ENCODE measurements around the gene SCFD2. TPM values are rescaled to one million over a fixed set of nuclear protein-coding genes. Genes with fewer than 3 reads are reported as not detected.

SCFD2 gene
- polyA plus RNA-seq, 1 of the 3 experiments (the other 2 are of a cell fraction): 14.1 TPM

DNA sequence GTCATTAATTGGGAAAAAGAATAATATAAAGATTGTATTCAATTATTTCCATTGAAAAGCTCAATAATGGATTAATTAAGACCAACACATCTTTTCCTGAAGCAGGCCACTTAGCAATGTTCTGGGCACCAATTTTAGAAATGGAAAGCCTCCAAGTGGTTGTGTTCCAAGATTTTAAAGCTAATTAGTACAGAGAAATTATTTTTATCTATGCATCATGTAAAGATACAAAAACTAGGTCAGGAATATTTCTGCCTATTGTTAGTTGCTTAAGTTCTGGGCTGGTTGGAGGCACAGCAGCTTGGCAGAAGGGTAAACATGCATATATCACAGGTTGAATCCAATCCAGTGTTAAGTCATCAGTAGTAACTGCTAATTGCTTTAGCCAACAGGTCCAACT lies 401.9 kb downstream of the SCFD2 start:
- Histone ChIP-seq H3K27me3 (ENCODE audit: insufficient read depth) (no peaks in the 10 kb centered on the region), H3F3A (replicated peaks; ENCODE audit: insufficient read depth) (no peaks in the 10 kb centered on the region), H3K4me1 (ENCODE audit: control insufficient read depth in 1 of 2, insufficient read depth in 2 of 2, low read depth in 1 of 2, low read length in 1 of 2) (peaks cover 0 to 10% of the 10 kb centered on the region in 2 experiments; a peak in 2 of 4 replicates), H3K4me3 (ENCODE audit: low read depth in 2 of 2, low read length in 1 of 2) (no peak overlapping the region), H3K9ac (no peak overlapping the region), H4K20me1 (ENCODE audit: insufficient read depth) (no peaks in the 10 kb centered on the region), H2AFZ (ENCODE audit: low read depth) (no peak overlapping the region), H3K27ac (ENCODE audit: low read depth in 2 of 2, low read length in 1 of 2) (no peak overlapping the region), H3K79me2 (ENCODE audit: insufficient read depth) (no peaks in the 10 kb centered on the region), H3K36me3 (replicated peaks in 1 of 2; ENCODE audit: control insufficient read depth in 1 of 2, insufficient read depth in 2 of 2, low read length in 1 of 2) (no peaks in the 10 kb centered on the region), H3K4me2 (no peak overlapping the region), H3K9me3 (no peaks in the 10 kb centered on the region), H3K9me2 (no peaks in the 10 kb centered on the region)
- TF ChIP-seq TAF1 (IDR thresholded peaks at IDR 0.05; ENCODE audit: borderline replicate concordance, low read depth, low read length) (no peak), POLR2AphosphoS5 (IDR thresholded peaks at IDR 0.05; ENCODE audit: low read depth, low read length) (no peak), SIN3A (IDR thresholded peaks at IDR 0.05; ENCODE audit: borderline replicate concordance, low read depth, low read length) (no peak), FOXJ3 (CRISPR knock-in tag; IDR thresholded peaks at IDR 0.05) (no peak), RCOR1 (IDR thresholded peaks at IDR 0.05; ENCODE audit: low read length) (no peak), JUND (IDR thresholded peaks at IDR 0.05) (no peak), EP300 (IDR thresholded peaks at IDR 0.05; ENCODE audit: borderline replicate concordance in 1 of 2, low read depth in 1 of 2, low read length in 1 of 2) (no peak), TEAD4 (IDR thresholded peaks at IDR 0.05; ENCODE audit: borderline replicate concordance, insufficient read depth) (no peak), FOXM1 (IDR thresholded peaks at IDR 0.05; ENCODE audit: low read depth) (no peak), RXRA (IDR thresholded peaks at IDR 0.05; ENCODE audit: borderline replicate concordance, low read depth) (no peak), IRF3 (IDR thresholded peaks at IDR 0.05; ENCODE audit: low read depth, low read length) (no peak), RAD21 (IDR thresholded peaks at IDR 0.05; ENCODE audit: low read length) (no peak), USF1 (IDR thresholded peaks at IDR 0.05; ENCODE audit: borderline replicate concordance, low read depth) (no peak), TCF12 (IDR thresholded peaks at IDR 0.05) (no peak), YY1 (IDR thresholded peaks at IDR 0.05; ENCODE audit: low read depth) (no peak), ELF1 (IDR thresholded peaks at IDR 0.05) (no peak), NRF1 (IDR thresholded peaks at IDR 0.05; ENCODE audit: low read depth, low read length) (no peak)
- TF ChIP-seq, protein P1, sequence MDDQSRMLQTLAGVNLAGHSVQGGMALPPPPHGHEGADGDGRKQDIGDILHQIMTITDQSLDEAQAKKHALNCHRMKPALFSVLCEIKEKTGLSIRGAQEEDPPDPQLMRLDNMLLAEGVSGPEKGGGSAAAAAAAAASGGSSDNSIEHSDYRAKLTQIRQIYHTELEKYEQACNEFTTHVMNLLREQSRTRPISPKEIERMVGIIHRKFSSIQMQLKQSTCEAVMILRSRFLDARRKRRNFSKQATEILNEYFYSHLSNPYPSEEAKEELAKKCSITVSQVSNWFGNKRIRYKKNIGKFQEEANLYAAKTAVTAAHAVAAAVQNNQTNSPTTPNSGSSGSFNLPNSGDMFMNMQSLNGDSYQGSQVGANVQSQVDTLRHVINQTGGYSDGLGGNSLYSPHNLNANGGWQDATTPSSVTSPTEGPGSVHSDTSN (IDR thresholded peaks at IDR 0.05): no peak
- TF ChIP-seq, protein P2, sequence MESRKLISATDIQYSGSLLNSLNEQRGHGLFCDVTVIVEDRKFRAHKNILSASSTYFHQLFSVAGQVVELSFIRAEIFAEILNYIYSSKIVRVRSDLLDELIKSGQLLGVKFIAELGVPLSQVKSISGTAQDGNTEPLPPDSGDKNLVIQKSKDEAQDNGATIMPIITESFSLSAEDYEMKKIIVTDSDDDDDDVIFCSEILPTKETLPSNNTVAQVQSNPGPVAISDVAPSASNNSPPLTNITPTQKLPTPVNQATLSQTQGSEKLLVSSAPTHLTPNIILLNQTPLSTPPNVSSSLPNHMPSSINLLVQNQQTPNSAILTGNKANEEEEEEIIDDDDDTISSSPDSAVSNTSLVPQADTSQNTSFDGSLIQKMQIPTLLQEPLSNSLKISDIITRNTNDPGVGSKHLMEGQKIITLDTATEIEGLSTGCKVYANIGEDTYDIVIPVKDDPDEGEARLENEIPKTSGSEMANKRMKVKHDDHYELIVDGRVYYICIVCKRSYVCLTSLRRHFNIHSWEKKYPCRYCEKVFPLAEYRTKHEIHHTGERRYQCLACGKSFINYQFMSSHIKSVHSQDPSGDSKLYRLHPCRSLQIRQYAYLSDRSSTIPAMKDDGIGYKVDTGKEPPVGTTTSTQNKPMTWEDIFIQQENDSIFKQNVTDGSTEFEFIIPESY (IDR thresholded peaks at IDR 0.05; ENCODE audit: borderline replicate concordance, low read depth): no peak
- TF ChIP-seq, protein P3, sequence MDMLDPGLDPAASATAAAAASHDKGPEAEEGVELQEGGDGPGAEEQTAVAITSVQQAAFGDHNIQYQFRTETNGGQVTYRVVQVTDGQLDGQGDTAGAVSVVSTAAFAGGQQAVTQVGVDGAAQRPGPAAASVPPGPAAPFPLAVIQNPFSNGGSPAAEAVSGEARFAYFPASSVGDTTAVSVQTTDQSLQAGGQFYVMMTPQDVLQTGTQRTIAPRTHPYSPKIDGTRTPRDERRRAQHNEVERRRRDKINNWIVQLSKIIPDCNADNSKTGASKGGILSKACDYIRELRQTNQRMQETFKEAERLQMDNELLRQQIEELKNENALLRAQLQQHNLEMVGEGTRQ (IDR thresholded peaks at IDR 0.05; ENCODE audit: borderline replicate concordance, low read depth, low read length): no peak
- ChIA-PET CTCF (interaction anchor here (1.0 to 1.1 kb wide), 2 partner anchors 18 to 19 kb away, joined by 3 read pairs; no protein-coding TSS in a partner anchor), POLR2A (no interaction called here)
- no peak for DNase-seq
